A549 (cell line): ENCODE measurements around the gene ZNF785. TPM values are rescaled to one million over a fixed set of nuclear protein-coding genes. Genes with fewer than 3 reads are reported as not detected.

Experiments used
- ATAC-seq, 2 experiments: fragments of 200-7000 bp in 1 of 2; fragments of >200 bp in 1 of 2; cut with Nextera tagmentation in 1 of 2; cut with Tn5 transposase in 1 of 2; 3 replicates each; pipeline versions ENCODE4 v1.8.0 to v1.9.1; 2018 to 2020; ENCODE audit warnings: mild to moderate bottlenecking in 1 of 2, moderate library complexity in 1 of 2
- CTCF ChIA-PET: fragments of 300-600 bp; sonication (Branson Sonifier 250); formaldehyde crosslinking; extraction: SDS; loops from one replicate; lab custom pipeline; 2021; ENCODE audit warnings: antibody characterized with exemption, inconsistent platforms; lab: Yijun Ruan, JAX
- POLR2A ChIA-PET: fragments of 350-600 bp; formaldehyde crosslinking; extraction: SDS; loops from one replicate; lab custom pipeline; 2021; ENCODE audit warnings: antibody characterized with exemption, inconsistent platforms; lab: Yijun Ruan, JAX
- DNase-seq, 2 experiments: peaks; one replicate each; pipeline versions ENCODE4 v3.0.0 to v3.0.0-alpha.2; 2011 to 2016; ENCODE audit warnings: low read depth in 1 of 2, low spot score in 1 of 2
- FAIRE-seq: peaks from 2 replicates; lab custom pipeline; 2011; peaks lifted over from hg19 to GRCh38; lab: Jason Lieb, UNC
- H3K27ac ChIP-seq, 2 experiments: fragments of >200 bp; sonication (Bioruptor Twin); formaldehyde crosslinking; 3 replicates each; pipeline ENCODE4 v1.5.1; 2016 to 2017
- H3K4me1 ChIP-seq: fragments of >200 bp; sonication (Bioruptor Twin); formaldehyde crosslinking; 3 replicates; pipeline ENCODE4 v1.6.1; 2016
- H3K4me2 ChIP-seq: fragments of >200 bp; sonication (Bioruptor Twin); formaldehyde crosslinking; 3 replicates; pipeline ENCODE4 v1.6.1; 2016
- H3K4me3 ChIP-seq: fragments of >200 bp; sonication (Bioruptor Twin); formaldehyde crosslinking; 3 replicates; pipeline ENCODE4 v1.5.1; 2016
- H3K9me3 ChIP-seq: fragments of >200 bp; sonication (Bioruptor Twin); formaldehyde crosslinking; 3 replicates; pipeline ENCODE4 v1.6.1; 2016
- ATOH8 ChIP-seq: fragments of 250-450 bp; sonication (Bioruptor Pico); IDR thresholded peaks from 2 replicates; pipeline ENCODE4 v1.5.0; 2020; ENCODE audit warnings: low read depth, mild to moderate bottlenecking, moderate library complexity
- ELK1 ChIP-seq: fragments of 150-350 bp; IDR thresholded peaks from 2 replicates; pipeline ENCODE4 v1.6.1; 2014; ENCODE audit warnings: low read depth, mild to moderate bottlenecking, low read length
- EP300 ChIP-seq, 2 experiments: fragments of >200 bp; sonication (Bioruptor Twin); formaldehyde crosslinking; IDR thresholded peaks; 2 replicates in 1 of 2; 3 replicates in 1 of 2; pipeline ENCODE4 v1.6.1; 2016 to 2017
- FOXS1 ChIP-seq: fragments of 250-450 bp; sonication (Bioruptor Pico); IDR thresholded peaks from 2 replicates; pipeline ENCODE4 v1.5.0; 2020; ENCODE audit warnings: mild to moderate bottlenecking, moderate library complexity
- HDAC2 ChIP-seq: fragments of 200-600 bp; sonication (generic); IDR thresholded peaks from 2 replicates; pipeline ENCODE4 v1.6.1; 2016
- HMGXB4 ChIP-seq: fragments of 250-450 bp; sonication (Bioruptor Pico); IDR thresholded peaks from 2 replicates; pipeline ENCODE4 v1.5.0; 2021; ENCODE audit warnings: mild to moderate bottlenecking, moderate library complexity, borderline replicate concordance
- HOXA7 ChIP-seq: fragments of 250-450 bp; sonication (Bioruptor Pico); IDR thresholded peaks from 2 replicates; pipeline ENCODE4 v1.5.0; 2020; ENCODE audit warnings: mild to moderate bottlenecking, moderate library complexity
- HOXB13 ChIP-seq: fragments of 250-450 bp; sonication (Bioruptor Pico); IDR thresholded peaks from 2 replicates; pipeline ENCODE4 v1.5.0; 2020; ENCODE audit warnings: low read depth, mild to moderate bottlenecking, moderate library complexity
- MAFK ChIP-seq: fragments of 450-650 bp; IDR thresholded peaks from 2 replicates; pipeline ENCODE4 v1.6.1; 2014; ENCODE audit not compliant: partially characterized antibody
- MYC ChIP-seq: IDR thresholded peaks from 2 replicates; pipeline ENCODE4 v1.6.1; 2012; ENCODE audit warnings: mild to moderate bottlenecking, inconsistent platforms, low read length, improper control_type of control experiment, borderline replicate concordance
- NFE2L2 ChIP-seq: fragments of 150-350 bp; conservative IDR thresholded peaks from 2 replicates; pipeline ENCODE4 v1.6.1; 2014; ENCODE audit warnings: low read length
- PBX3 ChIP-seq: IDR thresholded peaks from 2 replicates; pipeline ENCODE4 v1.6.1; 2012
- RARB ChIP-seq: fragments of 250-450 bp; sonication (Bioruptor Pico); IDR thresholded peaks from 2 replicates; pipeline ENCODE4 v1.8.0; 2021; ENCODE audit warnings: mild to moderate bottlenecking, moderate library complexity
- RFX5 ChIP-seq: fragments of 450-650 bp; IDR thresholded peaks from 2 replicates; pipeline ENCODE4 v1.7.1; 2014; ENCODE audit warnings: antibody characterized with exemption, mild to moderate bottlenecking, moderate library complexity
- SMC3 ChIP-seq: fragments of >200 bp; sonication (Bioruptor Twin); formaldehyde crosslinking; IDR thresholded peaks from 3 replicates; pipeline ENCODE4 v1.6.1; 2018; ENCODE audit warnings: inconsistent platforms
- TP53 ChIP-seq: fragments of 250-450 bp; sonication (Bioruptor Pico); IDR thresholded peaks from 2 replicates; pipeline ENCODE4 v1.5.0; 2021; ENCODE audit warnings: mild to moderate bottlenecking, moderate library complexity
- USF2 ChIP-seq: fragments of 450-650 bp; IDR thresholded peaks from 2 replicates; pipeline ENCODE4 v1.6.1; 2014; ENCODE audit warnings: antibody characterized with exemption
- WGBS: methylation state at CpG from one replicate; pipeline ENCODE4 v1.1.6; 2017; ENCODE audit errors: missing lambda C conversion rate; 5-methylcytosine and 5-hydroxymethylcytosine counted together
- polyA plus RNA-seq, 4 experiments: library from polyadenylated mRNA; depleted of rRNA in 3 of 4; stranded (reverse); fragments of >200 nt; fragmentation: RNase III in 1 of 4; extraction: RNeasy Plus Mini Kit Qiagen cat#74134 plus additional on column Dnase treatment in 1 of 4; gene quantifications; 2 replicates in 3 of 4; 3 replicates in 1 of 4; pipeline ENCODE4 v1.2.3, GENCODE V29; 2011 to 2017

The ZNF785 gene
- polyA plus RNA-seq, 2 of the 4 experiments (the other 2 are of a cell fraction) = not detected

- no peak overlapping the region for H3K4me3 ChIP-seq
- FAIRE-seq (no peak), DNase-seq (no peak), ATAC-seq (no peak)
- H3K27ac ChIP-seq = no peak overlapping the region
- 0 out of 3 replicates have a peak, but pooled peaks cover 7% of the 10 kb centered on the region for H3K9me3 ChIP-seq
- CTCF ChIA-PET = interaction anchor here (1.2 to 4.6 kb wide), 6 partner anchors 8 to 174 kb away, joined by 3 to 25 read pairs (median 4); partner anchors contain the start of gene DCTPP1
- no peak overlapping the region for H3K4me2 ChIP-seq
- WGBS = 79% methylated on average over 4 of the region's 7 CpGs
- H3K4me1 ChIP-seq = peaks cover 3% of the 10 kb centered on the region; the same call in 1 of the 3 replicates
- POLR2A ChIA-PET = no interaction called here
- TF ChIP-seq ELK1 = no peak
- TF ChIP-seq HMGXB4 (CRISPR knock-in tag) = no peak
- no peak for TF ChIP-seq ATOH8 (CRISPR knock-in tag)
- no peak for TF ChIP-seq RARB (CRISPR knock-in tag)
- no peak for TF ChIP-seq NFE2L2
- TF ChIP-seq PBX3 = no peak
- no peak for TF ChIP-seq HOXB13 (CRISPR knock-in tag)
- TF ChIP-seq RFX5 = no peak
- no peak for TF ChIP-seq SMC3
Observed at GRCh38 chr16:30603945-30604315, 18.4 kb upstream of the ZNF785 start.

- no peak overlapping the region for H3K4me3 ChIP-seq
- H3K27ac ChIP-seq = no peak overlapping the region
- ChIA-PET CTCF (interaction anchor here (0.6 to 4.6 kb wide), 7 partner anchors 9 to 193 kb away, joined by 3 to 25 read pairs (median 4); partner anchors contain the start of gene DCTPP1), POLR2A (interaction anchor here (0.6 to 1.4 kb wide), 4 partner anchors 8 to 44 kb away, joined by 3 to 5 read pairs (median 4); partner anchors contain the start of genes ZNF689 and ZNF764)
- H3K9me3 ChIP-seq = 0 out of 3 replicates have a peak, but pooled peaks cover 7% of the 10 kb centered on the region
- FAIRE-seq (no peak), ATAC-seq (no peak; a peak in 1 of 6 replicates)
- 69% methylated on average over 4 of the region's 4 CpGs for WGBS
- TF ChIP-seq MAFK (peak; percentile 39), HDAC2 (no peak)
- TF ChIP-seq, all 56 proteins: peak for 1
- Histone ChIP-seq H3K4me2 (no peak overlapping the region), H3K4me1 (no peaks in the 10 kb centered on the region)
- DNase-seq = no peak
Observed at GRCh38 chr16:30602616-30603277, 17.2 kb upstream of the ZNF785 start.

- no peak for DNase-seq
- 87% methylated on average over 4 of the region's 4 CpGs for WGBS
- Histone ChIP-seq H3K27ac (no peak overlapping the region), H3K4me3 (no peak overlapping the region), H3K4me1 (no peaks in the 10 kb centered on the region), H3K4me2 (no peak overlapping the region), H3K9me3 (0 out of 3 replicates have a peak, but pooled peaks cover 7% of the 10 kb centered on the region)
- CTCF ChIA-PET = interaction anchor here (0.8 to 4.6 kb wide), 3 partner anchors 13 to 172 kb away, joined by 3 to 25 read pairs (median 3); partner anchors contain the start of gene DCTPP1
- no peak for FAIRE-seq
- no peak for TF ChIP-seq FOXS1
- no peak for TF ChIP-seq HOXA7 (CRISPR knock-in tag)
- TF ChIP-seq ATOH8 (CRISPR knock-in tag) = no peak
- no peak for TF ChIP-seq MYC
- no peak for TF ChIP-seq USF2
- no peak for TF ChIP-seq TP53 (CRISPR knock-in tag)
- TF ChIP-seq EP300 (IDR thresholded peaks at IDR 0.05) = no peak
- POLR2A ChIA-PET = interaction anchor here (1.0 kb wide), 1 partner anchor 8 kb away, joined by 3 read pairs; the partner anchor contains the start of gene ZNF689
- ATAC-seq = no peak
Observed at GRCh38 chr16:30601966-30602365, 16.5 kb upstream of the ZNF785 start.
